SU-DHL-6 (cell line): ENCODE measurements around the gene GRIN2A.

ENCODE experiments used
- CTCF ChIP-seq: fragments of 200-600 bp; sonication (generic); IDR thresholded peaks from one replicate; pipeline ENCODE4 v1.5.1; 2017; ENCODE audit warnings: antibody characterized with exemption, mild to moderate bottlenecking, low read length, moderate library complexity; ENCODE audit not compliant: insufficient read depth, poor library complexity, severe bottlenecking
- EZH2phosphoT487 ChIP-seq: fragments of 200-600 bp; sonication (generic), shearing (Covaris generic); conservative IDR thresholded peaks from 2 replicates; pipeline ENCODE4 v1.6.1; 2018; ENCODE audit warnings: mild to moderate bottlenecking, antibody characterized with exemption, low read length, moderate library complexity, mixed read lengths

GRCh38 chr16:10103118-10103517, 79.1 kb downstream of the GRIN2A start:
- no peak for TF ChIP-seq CTCF
- no peak for TF ChIP-seq EZH2phosphoT487
